ENCODE results near the gene MGAT4B.
A peak's percentile ranks its signal among the peaks of the same experiment; 100 is the strongest.

The MGAT4B gene

DNA sequence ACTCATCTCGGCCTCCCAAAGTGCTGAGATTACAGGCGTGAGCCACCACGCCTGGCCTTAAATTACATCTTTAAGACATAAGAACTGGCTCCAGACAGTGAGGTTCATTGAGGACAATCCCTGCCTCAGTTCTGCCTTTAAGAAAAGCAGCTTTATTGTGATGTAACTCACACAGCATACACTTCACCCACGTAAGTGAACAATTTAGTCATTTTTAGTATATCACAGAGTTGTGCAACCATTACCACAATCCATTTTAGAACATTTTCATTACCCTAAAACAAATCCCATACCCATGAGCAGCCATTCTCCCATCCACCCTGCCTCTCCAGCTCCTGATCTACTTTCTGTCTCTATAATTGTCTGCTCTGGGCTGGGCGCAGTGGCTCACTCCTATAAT, 36.9 kb downstream of the MGAT4B start:
- Histone ChIP-seq H3K9me3 (no peaks in the 10 kb centered on the region), H3K4me3 (no peak overlapping the region), H3K4me1 (no peaks in the 10 kb centered on the region), H3K36me3 (replicated peaks) (peaks cover 95% of the 10 kb centered on the region), H3K27me3 (ENCODE audit: low read depth) (no peaks in the 10 kb centered on the region)
- DNase-seq (ENCODE audit: low spot score in 2 of 2), result no peak
- in situ Hi-C loops (cut with MboI; ENCODE audit: low sequenced_read_pairs), result no loop called here

DNA sequence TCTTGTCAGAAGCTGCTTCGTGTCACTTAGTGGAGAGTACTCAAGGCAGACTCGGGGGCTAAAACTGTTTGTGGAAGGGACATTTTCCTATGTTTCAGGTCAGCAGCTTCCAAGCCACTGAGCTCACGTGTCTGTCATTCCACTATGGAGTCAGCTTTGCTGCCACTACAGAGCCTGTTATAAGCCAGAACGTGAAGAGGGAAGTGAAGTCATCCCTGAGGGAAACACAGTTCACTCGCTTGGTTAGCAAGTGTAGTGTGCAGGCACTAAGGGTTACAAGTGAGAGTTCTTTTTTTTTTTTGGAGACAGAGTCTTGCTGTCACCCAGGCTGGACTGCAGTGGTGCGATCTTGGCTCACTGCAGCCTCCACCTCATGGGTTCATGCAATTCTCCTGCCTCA, 37.4 kb downstream of the MGAT4B start:
- H3K4me1 ChIP-seq, result no peaks in the 10 kb centered on the region
- in situ Hi-C loops (cut with MboI; ENCODE audit: low sequenced_read_pairs), result no loop called here
- H3K4me3 ChIP-seq, result no peak overlapping the region
- H3K36me3 ChIP-seq (replicated peaks), result peaks cover 90% of the 10 kb centered on the region
- H3K27me3 ChIP-seq (ENCODE audit: low read depth), result no peaks in the 10 kb centered on the region
- no peak for DNase-seq (ENCODE audit: low spot score in 2 of 2)
- no peaks in the 10 kb centered on the region for H3K9me3 ChIP-seq

- Histone ChIP-seq H3K9me3 (no peaks in the 10 kb centered on the region), H3K27me3 (ENCODE audit: low read depth) (no peaks in the 10 kb centered on the region), H3K36me3 (replicated peaks) (peaks cover 86% of the 10 kb centered on the region), H3K4me1 (peaks cover under 1% of the 10 kb centered on the region), H3K4me3 (no peak overlapping the region)
- in situ Hi-C loops (cut with MboI; ENCODE audit: low sequenced_read_pairs), result no loop called here
- no peak for DNase-seq (ENCODE audit: low spot score in 2 of 2)
These were observed 38.2 kb downstream of the MGAT4B start for GRCh38 chr5:179768326-179769085.

DNA sequence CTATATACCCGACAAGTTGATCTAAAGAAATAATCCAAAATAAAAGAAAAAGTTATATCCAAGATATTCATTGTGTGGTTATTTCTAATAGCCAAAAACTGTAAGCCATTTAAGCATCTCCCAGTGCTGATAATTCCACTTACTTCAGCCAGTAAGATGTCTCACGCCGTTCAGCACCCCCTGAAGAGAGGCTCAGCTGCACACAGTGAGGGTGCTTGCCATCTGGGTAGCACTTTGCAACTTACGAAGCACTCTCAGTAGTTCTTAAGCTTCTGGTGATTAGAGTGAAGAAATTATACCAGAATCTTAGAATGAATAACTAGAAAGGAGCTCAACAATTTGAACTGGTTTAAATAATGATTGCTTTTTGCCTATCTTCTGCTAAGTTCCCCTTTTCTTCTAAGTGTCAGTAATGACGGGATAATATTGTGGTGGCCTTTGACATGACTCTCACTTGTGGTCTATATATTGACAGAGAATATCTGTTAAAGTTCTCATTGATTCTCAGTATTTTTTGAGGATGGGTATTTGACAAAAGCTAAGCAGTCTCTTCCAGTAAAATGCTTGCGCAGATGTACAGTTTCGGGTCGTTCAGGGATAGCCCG, 39.1 kb downstream of the MGAT4B start:
- no peak for DNase-seq (ENCODE audit: low spot score in 2 of 2)
- Histone ChIP-seq H3K36me3 (replicated peaks) (peaks cover 77% of the 10 kb centered on the region), H3K9me3 (no peaks in the 10 kb centered on the region), H3K4me3 (no peak overlapping the region), H3K27me3 (ENCODE audit: low read depth) (no peaks in the 10 kb centered on the region), H3K4me1 (peaks cover 10% of the 10 kb centered on the region)
- in situ Hi-C loops (cut with MboI; ENCODE audit: low sequenced_read_pairs), result no loop called here

DNA sequence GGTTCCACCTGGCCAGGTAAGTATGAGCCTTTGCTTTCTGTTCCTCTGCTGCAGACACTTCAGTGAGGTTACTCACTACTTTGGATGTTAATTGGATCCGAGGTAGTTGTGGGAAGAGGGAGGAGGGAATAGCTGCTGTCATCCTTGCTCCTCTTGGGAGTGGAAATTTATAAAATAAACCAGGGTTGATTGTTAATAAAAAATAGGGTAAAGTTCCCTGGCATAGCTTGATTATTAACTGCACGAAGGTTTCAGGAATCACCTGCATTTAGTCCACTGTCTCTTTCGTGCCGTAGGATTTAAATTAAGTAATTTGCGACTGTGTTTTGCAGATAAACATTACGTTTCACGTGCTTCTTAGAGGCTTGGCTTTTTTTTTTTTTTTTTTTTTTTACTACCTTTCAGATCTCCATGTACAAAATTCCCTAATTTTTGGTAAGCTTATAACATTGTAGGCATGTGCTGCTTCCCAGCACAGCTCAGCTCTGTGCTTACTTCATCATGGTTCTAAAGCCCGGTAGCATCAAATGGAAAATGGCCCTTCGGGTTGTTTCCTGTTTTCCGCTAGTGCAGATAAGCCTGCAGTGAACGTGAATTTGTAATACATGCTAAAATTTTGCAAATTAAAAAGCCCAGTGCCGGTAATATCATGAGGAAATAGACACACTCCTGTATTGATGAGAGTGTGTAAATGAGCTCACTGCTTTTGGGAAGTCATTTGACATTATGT, 39.8 kb downstream of the MGAT4B start:
- H3K9me3 ChIP-seq, result no peaks in the 10 kb centered on the region
- in situ Hi-C loops (cut with MboI; ENCODE audit: low sequenced_read_pairs), result no loop called here

GRCh38 chr5:179766021-179766725, 40.5 kb downstream of the MGAT4B start:
- no peaks in the 10 kb centered on the region for H3K27me3 ChIP-seq (ENCODE audit: low read depth)
- peaks cover 23% of the 10 kb centered on the region for H3K4me1 ChIP-seq
- in situ Hi-C loops (cut with MboI; ENCODE audit: low sequenced_read_pairs), result no loop called here
- H3K4me3 ChIP-seq, result no peak overlapping the region
- no peaks in the 10 kb centered on the region for H3K9me3 ChIP-seq
- H3K36me3 ChIP-seq (replicated peaks), result peaks cover 62% of the 10 kb centered on the region
- DNase-seq (ENCODE audit: low spot score in 2 of 2), result no peak

More for the DNA sequence above, 39.8 kb downstream of the MGAT4B start:
- Histone ChIP-seq H3K4me3 (no peak overlapping the region), H3K27me3 (ENCODE audit: low read depth) (no peaks in the 10 kb centered on the region), H3K4me1 (peaks cover 17% of the 10 kb centered on the region), H3K36me3 (replicated peaks) (peaks cover 70% of the 10 kb centered on the region)
- no peak for DNase-seq (ENCODE audit: low spot score in 2 of 2)

DNA sequence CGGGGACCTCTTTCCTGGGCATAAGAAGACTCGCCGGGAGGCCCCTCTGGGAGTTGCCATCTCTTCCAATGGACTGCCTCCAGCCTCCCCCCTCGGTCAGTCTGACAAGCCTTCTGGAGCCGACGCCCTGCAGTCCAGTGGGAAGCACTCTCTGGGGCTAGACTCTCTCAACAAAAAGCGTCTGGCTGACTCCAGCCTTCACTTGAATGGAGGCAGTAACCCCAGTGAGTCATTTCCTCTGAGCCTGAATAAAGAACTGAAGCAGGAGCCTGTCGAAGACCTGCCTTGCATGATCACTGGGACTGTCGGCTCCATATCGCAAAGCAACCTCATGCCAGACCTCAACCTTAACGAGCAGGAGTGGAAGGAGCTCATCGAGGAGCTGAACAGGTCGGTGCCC, 41.3 kb downstream of the MGAT4B start:
- Histone ChIP-seq H3K9me3 (no peaks in the 10 kb centered on the region), H3K4me3 (no peak overlapping the region), H3K4me1 (peaks cover 23% of the 10 kb centered on the region), H3K27me3 (ENCODE audit: low read depth) (no peaks in the 10 kb centered on the region), H3K36me3 (replicated peaks) (peaks cover 55% of the 10 kb centered on the region)
- in situ Hi-C loops (cut with MboI; ENCODE audit: low sequenced_read_pairs), result no loop called here
- no peak for DNase-seq (ENCODE audit: low spot score in 2 of 2)

- no peaks in the 10 kb centered on the region for H3K27me3 ChIP-seq (ENCODE audit: low read depth)
- H3K36me3 ChIP-seq (replicated peaks), result peaks cover 42% of the 10 kb centered on the region
- in situ Hi-C loops (cut with MboI; ENCODE audit: low sequenced_read_pairs), result no loop called here
- H3K4me1 ChIP-seq, result peaks cover 23% of the 10 kb centered on the region
- no peaks in the 10 kb centered on the region for H3K9me3 ChIP-seq
- no peak overlapping the region for H3K4me3 ChIP-seq
- DNase-seq (ENCODE audit: low spot score in 2 of 2), result no peak
These were observed 42.6 kb downstream of the MGAT4B start for GRCh38 chr5:179764056-179764455.

- H3K4me1 ChIP-seq, result peaks cover 23% of the 10 kb centered on the region
- H3K36me3 ChIP-seq (replicated peaks), result peaks cover 36% of the 10 kb centered on the region
- no peaks in the 10 kb centered on the region for H3K27me3 ChIP-seq (ENCODE audit: low read depth)
- DNase-seq (ENCODE audit: low spot score in 2 of 2), result peak; percentile 75 to 77
- no peak overlapping the region for H3K4me3 ChIP-seq
- in situ Hi-C loops (cut with MboI; ENCODE audit: low sequenced_read_pairs), result no loop called here
- H3K9me3 ChIP-seq, result no peaks in the 10 kb centered on the region
These were observed 43.3 kb downstream of the MGAT4B start for GRCh38 chr5:179763215-179763945.

GRCh38 chr5:179762781-179763176, 43.9 kb downstream of the MGAT4B start:
- peak in 1 of 2 experiments; percentile 51 for DNase-seq (ENCODE audit: low spot score in 2 of 2)
- in situ Hi-C loops (cut with MboI; ENCODE audit: low sequenced_read_pairs), result no loop called here
- Histone ChIP-seq H3K4me1 (peaks cover 23% of the 10 kb centered on the region), H3K36me3 (replicated peaks) (peaks cover 32% of the 10 kb centered on the region), H3K27me3 (ENCODE audit: low read depth) (no peaks in the 10 kb centered on the region), H3K9me3 (no peaks in the 10 kb centered on the region), H3K4me3 (no peak overlapping the region)

DNA sequence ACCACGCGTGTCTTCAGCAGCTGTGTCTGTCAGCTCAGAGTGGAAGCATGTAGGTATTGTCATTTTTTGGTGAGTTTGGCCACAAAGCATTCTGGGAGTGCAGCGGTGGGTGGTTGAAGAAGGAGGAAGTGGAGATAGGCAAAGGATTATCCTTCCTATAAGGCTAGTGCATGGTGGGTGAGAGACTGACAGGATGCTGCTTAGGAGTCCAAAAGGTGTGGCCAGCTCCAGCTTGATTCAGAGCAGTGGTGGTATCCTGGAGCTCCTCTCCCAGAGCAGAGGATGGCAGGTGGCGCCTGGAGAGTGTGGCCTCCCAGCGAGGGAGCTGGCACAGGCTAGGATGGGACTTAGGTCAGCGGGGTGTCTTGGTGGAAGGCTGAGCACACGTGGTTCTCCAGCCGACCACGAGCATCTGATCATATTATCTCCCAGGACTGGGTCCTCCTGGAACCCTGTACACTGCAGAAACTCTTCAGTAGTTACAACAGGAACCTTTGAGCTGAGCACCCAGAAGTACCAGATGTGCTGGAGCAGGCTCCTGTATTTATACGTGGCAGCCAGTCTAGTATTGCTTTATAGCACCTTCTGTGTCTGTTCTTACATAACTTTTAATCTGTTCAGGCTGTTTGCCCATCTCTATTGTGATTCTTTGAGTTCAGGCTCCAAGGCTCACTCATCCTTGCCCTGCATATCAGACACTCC, 44.4 kb downstream of the MGAT4B start:
- peaks cover 23% of the 10 kb centered on the region for H3K4me1 ChIP-seq
- no peaks in the 10 kb centered on the region for H3K9me3 ChIP-seq
- peak; percentile 44 to 46 for DNase-seq (ENCODE audit: low spot score in 2 of 2)
- no peaks in the 10 kb centered on the region for H3K27me3 ChIP-seq (ENCODE audit: low read depth)
- H3K4me3 ChIP-seq, result no peak overlapping the region
- H3K36me3 ChIP-seq (replicated peaks), result peaks cover 28% of the 10 kb centered on the region
- in situ Hi-C loops (cut with MboI; ENCODE audit: low sequenced_read_pairs), result no loop called here

DNA sequence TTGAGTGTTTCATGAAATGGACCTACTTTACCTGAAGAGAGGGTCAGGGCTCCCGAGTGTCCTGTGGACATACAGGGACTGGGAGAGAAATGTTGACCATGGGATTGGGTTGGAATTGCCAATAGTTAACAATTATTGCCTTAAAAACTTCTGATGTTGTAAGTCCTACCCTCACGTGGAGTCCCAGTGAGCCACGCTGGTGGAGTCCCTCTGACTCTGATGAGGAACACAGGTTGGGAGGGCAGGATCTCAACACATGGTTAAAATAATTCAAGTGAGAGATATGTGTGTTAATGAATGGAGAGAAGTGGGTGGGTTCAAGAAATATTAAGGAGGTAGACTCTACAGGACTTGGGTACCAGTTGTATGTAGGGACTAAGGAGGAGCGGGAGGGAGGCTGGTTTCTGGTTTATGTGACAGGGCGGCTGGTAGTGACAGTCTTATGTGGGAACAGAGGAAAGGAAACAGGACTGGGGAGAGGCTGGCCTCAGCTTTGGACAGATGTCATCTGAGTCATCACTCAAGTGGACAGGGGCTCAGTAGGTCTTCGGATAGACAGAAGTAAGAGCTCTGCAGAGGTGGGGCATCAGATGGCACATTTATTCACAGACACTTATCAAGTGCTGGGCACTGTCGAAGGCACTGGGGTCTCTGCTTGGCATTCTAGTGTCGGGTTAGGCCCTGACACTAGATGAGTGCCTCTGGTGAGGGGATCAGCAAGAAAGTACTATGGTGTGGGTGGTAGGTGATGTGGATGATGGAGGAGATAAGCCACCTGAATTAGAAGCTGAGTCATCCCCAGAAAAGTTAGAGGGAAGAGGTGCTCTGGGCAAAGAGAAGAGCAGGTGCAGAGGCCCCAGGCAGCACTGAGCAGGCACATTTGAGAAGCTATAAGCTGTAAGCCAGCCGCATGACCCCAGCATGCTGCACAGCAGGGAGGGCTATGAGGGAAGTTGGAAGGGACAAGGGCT, 46.8 kb downstream of the MGAT4B start:
- in situ Hi-C loops (cut with MboI; ENCODE audit: low sequenced_read_pairs), result no loop called here

More for the DNA sequence above, 46.8 kb downstream of the MGAT4B start:
- Histone ChIP-seq H3K9me3 (no peaks in the 10 kb centered on the region), H3K4me3 (no peak overlapping the region), H3K27me3 (ENCODE audit: low read depth) (no peaks in the 10 kb centered on the region), H3K36me3 (replicated peaks) (peaks cover 7% of the 10 kb centered on the region), H3K4me1 (peaks cover 25% of the 10 kb centered on the region)
- no peak for DNase-seq (ENCODE audit: low spot score in 2 of 2)
